Activated CD8-positive, alpha-beta memory T cell treated with anti-CD3 and anti-CD28 coated beads for 36 hours (primary cell): ENCODE results near the gene KDF1. TPM values are rescaled to one million over a fixed set of nuclear protein-coding genes. Genes with fewer than 3 reads are reported as not detected.

Source experiments
- CTCF ChIA-PET: fragments of 350-600 bp; sonication (Branson Sonifier 250); formaldehyde crosslinking; loops from one replicate; lab custom pipeline; 2021; ENCODE audit warnings: antibody characterized with exemption; lab: Charles Lee
- POLR2A ChIA-PET: fragments of 350-600 bp; sonication (Branson Sonifier 250); formaldehyde crosslinking; loops from one replicate; lab custom pipeline; 2021; ENCODE audit warnings: antibody characterized with exemption; lab: Charles Lee
- total RNA-seq, 2 experiments: library from RNA; stranded (reverse); gene quantifications; one replicate each; pipeline ENCODE4 v1.2.3, GENCODE V29; 2021

The KDF1 gene
- total RNA-seq, 2 experiments from 2014 or later, result 0.15 TPM; not detected in 1

GRCh38 chr1:26900815-26901511 is 59.3 kb downstream of the KDF1 start:
- CTCF ChIA-PET, result interaction anchor here (0.6 to 2.3 kb wide), 4 partner anchors 11 to 871 kb away, joined by 3 to 10 read pairs (median 4); partner anchors contain the start of gene GPN2
- POLR2A ChIA-PET, result interaction anchor here (0.7 to 2.2 kb wide), 6 partner anchors 11 to 401 kb away, joined by 3 to 26 read pairs (median 6); partner anchors contain the start of genes GPN2, NUDC and SLC9A1

- ChIA-PET POLR2A (interaction anchor here (0.7 to 2.2 kb wide), 6 partner anchors 10 to 400 kb away, joined by 3 to 26 read pairs (median 6); partner anchors contain the start of genes GPN2, NUDC and SLC9A1), CTCF (interaction anchor here (2.3 kb wide), 1 partner anchor 10 kb away, joined by 10 read pairs; the partner anchor contains the start of gene GPN2)
Measured at GRCh38 chr1:26900001-26900814, 60.1 kb downstream of the KDF1 start, which contains the start of gene GPATCH3. Gene GPATCH3 (minus strand): TSS chr1:26900467. CDS start chr1:26900442, 25 bp downstream.

Other genes with a start within 250 kb of the KDF1 start
- gene PIGV, start 172.5 kb downstream of the KDF1 start, total RNA-seq, result 10 to 100 TPM; 27.3 to 31.6 TPM
- 10 to 100 TPM; 61.3 to 64.4 TPM for gene ZDHHC18, start 133.8 kb downstream of the KDF1 start, total RNA-seq
- under 1 TPM; 0.21 to 0.27 TPM for gene SFN, start 97.3 kb downstream of the KDF1 start, total RNA-seq
- gene GPN2, start 70.2 kb downstream of the KDF1 start, total RNA-seq, result 10 to 100 TPM; 73.0 to 78.4 TPM
- 10 to 100 TPM; 14.5 to 15.2 TPM for gene GPATCH3, start 60.0 kb downstream of the KDF1 start, total RNA-seq
- not detected for gene NR0B2, start 46.5 kb downstream of the KDF1 start, total RNA-seq
- 100 to 1,000 TPM; 160 to 161 TPM for gene NUDC, start 38.7 kb downstream of the KDF1 start, total RNA-seq
- under 1 TPM; 0.55 to 0.99 TPM for gene TRNP1, start 33.2 kb upstream of the KDF1 start, total RNA-seq
- not detected for gene TENT5B, start 52.4 kb upstream of the KDF1 start, total RNA-seq
- 10 to 100 TPM; 23.9 to 24.2 TPM for gene SLC9A1, start 194.7 kb upstream of the KDF1 start, total RNA-seq